ENCODE data around the gene NOXO1.

NOXO1 gene

GRCh38 chr16:1979271-1980029 lies 1.8 kb downstream of the NOXO1 start:
- no peak for DNase-seq (ENCODE audit: low read depth in 2 of 2)

- DNase-seq (ENCODE audit: low read depth in 2 of 2) = no peak
Measured at GRCh38 chr16:1978476-1979120, 2.7 kb downstream of the NOXO1 start.

- no peak for DNase-seq (ENCODE audit: low read depth in 2 of 2)
Measured at GRCh38 chr16:1977875-1978268, 3.4 kb downstream of the NOXO1 start.

- DNase-seq (ENCODE audit: low read depth in 2 of 2) = no peak
Measured at GRCh38 chr16:1976951-1977874, 4.1 kb downstream of the NOXO1 start.

GRCh38 chr16:1976216-1976520 lies 5.1 kb downstream of the NOXO1 start:
- no peak for DNase-seq (ENCODE audit: low read depth in 2 of 2)

- DNase-seq (ENCODE audit: low read depth in 2 of 2) = no peak
Measured at GRCh38 chr16:1975432-1976215, 5.6 kb downstream of the NOXO1 start.

GRCh38 chr16:1974157-1975070 lies 6.9 kb downstream of the NOXO1 start:
- no peak for DNase-seq (ENCODE audit: low read depth in 2 of 2)

GRCh38 chr16:1973461-1974156 lies 7.7 kb downstream of the NOXO1 start:
- no peak for DNase-seq (ENCODE audit: low read depth in 2 of 2)

GRCh38 chr16:1972490-1972877 lies 8.8 kb downstream of the NOXO1 start:
- no peak for DNase-seq (ENCODE audit: low read depth in 2 of 2)

GRCh38 chr16:1971796-1972489 lies 9.3 kb downstream of the NOXO1 start, which contains the start of gene TBL3:
TSS of gene TBL3 (plus strand) at chr16:1972053. CDS start at chr16:1972165, 112 bp downstream.
- DNase-seq (ENCODE audit: low read depth in 2 of 2) = peak; percentile 89 to 91

GRCh38 chr16:1968146-1968953 lies 12.9 kb downstream of the NOXO1 start:
- DNase-seq (ENCODE audit: low read depth in 2 of 2) = no peak

GRCh38 chr16:1966460-1966859 lies 14.8 kb downstream of the NOXO1 start, which contains the start of gene RNF151:
TSS of gene RNF151 (plus strand) at chr16:1966856. CDS start at chr16:1966882, 26 bp downstream.
- no peak for DNase-seq (ENCODE audit: low read depth in 2 of 2)

GRCh38 chr16:1965396-1966001 lies 15.8 kb downstream of the NOXO1 start:
- DNase-seq (ENCODE audit: low read depth in 2 of 2) = no peak

GRCh38 chr16:1964506-1965395 lies 16.5 kb downstream of the NOXO1 start, which contains the start of gene RPS2:
TSS of gene RPS2 (minus strand) at chr16:1964826. CDS start at chr16:1964625, 201 bp downstream.
- peak; percentile 97 for DNase-seq (ENCODE audit: low read depth in 2 of 2)

- no peak for DNase-seq (ENCODE audit: low read depth in 2 of 2)
Measured at GRCh38 chr16:1963806-1964505, 17.3 kb downstream of the NOXO1 start.
